Neural cell (in vitro differentiated cells): Measurements from ENCODE around the gene CCDC175. TPM values are rescaled to one million over a fixed set of nuclear protein-coding genes. Genes with fewer than 3 reads are reported as not detected.

Source experiments
- H2AFZ ChIP-seq: fragments of 200-600, 300-800 bp; sonication (generic), shearing (Covaris generic); 2 replicates; pipeline ENCODE4 v1.6.0; 2014; ENCODE audit warnings: low read depth, mild to moderate bottlenecking, antibody characterized with exemption, low read length, moderate library complexity
- H3F3A ChIP-seq: fragments of 200-600 bp; shearing (Covaris generic); 2 replicates; pipeline ENCODE4 v1.6.1; 2016; ENCODE audit warnings: mild to moderate bottlenecking, moderate library complexity, mixed read lengths, antibody characterized with exemption, low read length; ENCODE audit not compliant: insufficient read depth, poor library complexity, severe bottlenecking
- H3K27ac ChIP-seq: fragments of 200-600, 300-800 bp; sonication (generic), shearing (Covaris generic); 2 replicates; pipeline ENCODE4 v1.5.1; 2014; ENCODE audit warnings: mild to moderate bottlenecking, low read length, moderate library complexity
- H3K27me3 ChIP-seq: fragments of 300-800, 200-600 bp; sonication (generic), shearing (Covaris generic); 2 replicates; pipeline ENCODE4 v1.6.0; 2014; ENCODE audit warnings: mild to moderate bottlenecking, low read depth, low read length, moderate library complexity; ENCODE audit not compliant: insufficient read depth
- H3K36me3 ChIP-seq: fragments of 300-800, 200-600 bp; sonication (generic), shearing (Covaris generic); 2 replicates; pipeline ENCODE4 v1.5.1; 2014; ENCODE audit warnings: mild to moderate bottlenecking, antibody characterized with exemption, low read length, moderate library complexity; ENCODE audit not compliant: insufficient read depth
- H3K4me2 ChIP-seq: fragments of 300-800, 200-600 bp; sonication (generic), shearing (Covaris generic); 2 replicates; pipeline ENCODE4 v1.6.0; 2014; ENCODE audit warnings: mild to moderate bottlenecking, low read length
- H3K4me3 ChIP-seq: fragments of 300-800, 200-600 bp; sonication (generic), shearing (Covaris generic); 2 replicates; pipeline ENCODE4 v1.5.1; 2014; ENCODE audit warnings: mild to moderate bottlenecking, low read length, moderate library complexity
- H3K79me2 ChIP-seq: fragments of 200-600 bp; shearing (Covaris generic); replicated peaks from 2 replicates; pipeline ENCODE4 v1.6.0; 2014; ENCODE audit warnings: mild to moderate bottlenecking, low read length, moderate library complexity; ENCODE audit not compliant: insufficient read depth
- H3K9ac ChIP-seq: fragments of 300-800, 200-600 bp; sonication (generic), shearing (Covaris generic); 2 replicates; pipeline ENCODE4 v1.6.1; 2016; ENCODE audit warnings: mild to moderate bottlenecking, low read length, mixed read lengths
- H3K9me2 ChIP-seq: fragments of 200-600 bp; shearing (Covaris generic); 2 replicates; pipeline ENCODE4 v1.6.1; 2016; ENCODE audit warnings: mild to moderate bottlenecking, low read length, mixed read lengths; ENCODE audit not compliant: insufficient read depth
- H3K9me3 ChIP-seq: fragments of 200-600, 300-800 bp; sonication (generic), shearing (Covaris generic); 2 replicates; pipeline ENCODE4 v1.6.1; 2016; ENCODE audit warnings: mild to moderate bottlenecking, mixed run types, low read length, moderate library complexity, mixed read lengths
- H4K20me1 ChIP-seq: fragments of 200-600 bp; shearing (Covaris generic); 2 replicates; pipeline ENCODE4 v1.6.1; 2016; ENCODE audit warnings: mild to moderate bottlenecking, mixed run types; ENCODE audit not compliant: insufficient read depth
- EP300 ChIP-seq: fragments of 450-650 bp; conservative IDR thresholded peaks from 2 replicates; pipeline ENCODE4 v1.6.1; 2014; ENCODE audit warnings: antibody characterized with exemption, mild to moderate bottlenecking, moderate library complexity; ENCODE audit not compliant: poor library complexity, severe bottlenecking
- EZH2 ChIP-seq: fragments of 200-600, 300-800 bp; shearing (Covaris generic), sonication (generic); IDR thresholded peaks from 2 replicates; pipeline ENCODE4 v1.6.1; 2014; ENCODE audit warnings: antibody characterized with exemption, low read length, borderline replicate concordance, mild to moderate bottlenecking; ENCODE audit not compliant: insufficient read depth, poor library complexity, severe bottlenecking
- MXI1 ChIP-seq: fragments of 450-650 bp; conservative IDR thresholded peaks from 2 replicates; pipeline ENCODE4 v1.6.1; 2014; ENCODE audit warnings: antibody characterized with exemption, mild to moderate bottlenecking; ENCODE audit not compliant: poor library complexity, severe bottlenecking
- POLR2AphosphoS5 ChIP-seq: IDR thresholded peaks from 2 replicates; pipeline ENCODE4 v1.6.1; 2012
- RAD21 ChIP-seq: fragments of 450-650 bp; conservative IDR thresholded peaks from 2 replicates; pipeline ENCODE4 v1.6.1; 2014; ENCODE audit warnings: antibody characterized with exemption, mild to moderate bottlenecking, moderate library complexity
- SMC3 ChIP-seq: fragments of 450-650 bp; conservative IDR thresholded peaks from 2 replicates; pipeline ENCODE4 v1.6.1; 2014; ENCODE audit warnings: antibody characterized with exemption, mild to moderate bottlenecking, moderate library complexity; ENCODE audit not compliant: poor library complexity
- TAF1 ChIP-seq: IDR thresholded peaks from 2 replicates; pipeline ENCODE4 v1.6.1; 2012; ENCODE audit warnings: low read depth
- polyA plus RNA-seq: library from polyadenylated mRNA; depleted of rRNA; stranded (reverse); fragments of >200 nt; gene quantifications from 2 replicates; pipeline ENCODE4 v1.2.3, GENCODE V29; 2014
- TF ChIP-seq, protein P1 (sequence below): IDR thresholded peaks from 2 replicates; pipeline ENCODE4 v1.6.1; 2012; ENCODE audit warnings: borderline replicate concordance
- TF ChIP-seq, protein P2 (sequence below): fragments of 450-650 bp; IDR thresholded peaks from 2 replicates; pipeline ENCODE4 v1.5.1; 2014; ENCODE audit warnings: antibody characterized with exemption, mild to moderate bottlenecking, moderate library complexity; ENCODE audit not compliant: poor library complexity, severe bottlenecking

CCDC175 gene
- polyA plus RNA-seq, 1 donor from 2014 or later: 0.11 TPM

DNA sequence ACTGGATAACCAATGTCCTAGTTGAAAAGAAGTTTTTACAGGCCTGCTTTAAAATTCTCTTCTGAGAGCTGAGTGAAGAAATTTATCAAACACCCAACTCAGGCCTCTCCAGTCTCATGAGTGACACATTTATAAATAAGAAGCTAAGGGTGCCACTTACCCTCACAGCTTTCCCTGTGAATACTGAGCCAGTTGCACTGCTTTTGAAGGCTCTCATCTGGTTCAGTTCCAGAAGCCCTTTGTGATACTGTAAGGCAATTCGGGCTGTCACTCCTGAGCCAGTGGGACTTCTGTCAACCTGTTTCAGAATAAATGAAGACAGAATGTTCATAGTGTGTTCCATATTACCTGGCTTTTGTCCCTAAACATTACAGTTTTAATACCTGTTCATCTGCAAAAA, 100.9 kb downstream of the CCDC175 start:
- H3K4me3 ChIP-seq: no peak overlapping the region

DNA sequence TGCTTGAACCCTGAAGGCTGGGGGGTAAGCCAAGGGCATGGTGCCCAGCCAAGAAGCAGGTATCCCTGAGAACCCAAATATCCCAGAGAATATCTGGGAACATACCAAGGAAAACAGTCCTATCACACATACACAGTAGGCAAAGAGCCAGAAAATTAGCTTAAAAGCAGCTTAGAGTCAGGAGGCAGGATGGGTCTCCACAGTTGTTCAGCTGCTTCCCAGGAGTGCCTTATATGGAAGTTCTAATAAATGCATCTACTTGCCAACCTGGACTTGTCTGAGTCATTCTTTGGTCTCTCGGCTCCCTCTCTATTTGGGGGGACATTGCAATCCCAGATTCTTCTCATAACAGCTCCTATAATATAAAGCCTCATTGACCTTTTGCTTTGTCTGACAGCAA, 102.4 kb downstream of the CCDC175 start:
- Histone ChIP-seq H3K9me2 (no peaks in the 10 kb centered on the region), H3K9ac (no peak overlapping the region), H2AFZ (no peak overlapping the region), H3K36me3 (peaks cover 4% of the 10 kb centered on the region), H3K4me3 (no peak overlapping the region), H4K20me1 (no peaks in the 10 kb centered on the region), H3K4me2 (no peak overlapping the region), H3K27me3 (no peaks in the 10 kb centered on the region), H3K27ac (no peak overlapping the region), H3F3A (no peaks in the 10 kb centered on the region), H3K9me3 (no peaks in the 10 kb centered on the region), H3K79me2 (no peaks in the 10 kb centered on the region)
- TF ChIP-seq TAF1 (no peak), EZH2 (no peak), RAD21 (no peak), EP300 (no peak), MXI1 (no peak), POLR2AphosphoS5 (no peak), SMC3 (no peak)
- TF ChIP-seq, protein P1, sequence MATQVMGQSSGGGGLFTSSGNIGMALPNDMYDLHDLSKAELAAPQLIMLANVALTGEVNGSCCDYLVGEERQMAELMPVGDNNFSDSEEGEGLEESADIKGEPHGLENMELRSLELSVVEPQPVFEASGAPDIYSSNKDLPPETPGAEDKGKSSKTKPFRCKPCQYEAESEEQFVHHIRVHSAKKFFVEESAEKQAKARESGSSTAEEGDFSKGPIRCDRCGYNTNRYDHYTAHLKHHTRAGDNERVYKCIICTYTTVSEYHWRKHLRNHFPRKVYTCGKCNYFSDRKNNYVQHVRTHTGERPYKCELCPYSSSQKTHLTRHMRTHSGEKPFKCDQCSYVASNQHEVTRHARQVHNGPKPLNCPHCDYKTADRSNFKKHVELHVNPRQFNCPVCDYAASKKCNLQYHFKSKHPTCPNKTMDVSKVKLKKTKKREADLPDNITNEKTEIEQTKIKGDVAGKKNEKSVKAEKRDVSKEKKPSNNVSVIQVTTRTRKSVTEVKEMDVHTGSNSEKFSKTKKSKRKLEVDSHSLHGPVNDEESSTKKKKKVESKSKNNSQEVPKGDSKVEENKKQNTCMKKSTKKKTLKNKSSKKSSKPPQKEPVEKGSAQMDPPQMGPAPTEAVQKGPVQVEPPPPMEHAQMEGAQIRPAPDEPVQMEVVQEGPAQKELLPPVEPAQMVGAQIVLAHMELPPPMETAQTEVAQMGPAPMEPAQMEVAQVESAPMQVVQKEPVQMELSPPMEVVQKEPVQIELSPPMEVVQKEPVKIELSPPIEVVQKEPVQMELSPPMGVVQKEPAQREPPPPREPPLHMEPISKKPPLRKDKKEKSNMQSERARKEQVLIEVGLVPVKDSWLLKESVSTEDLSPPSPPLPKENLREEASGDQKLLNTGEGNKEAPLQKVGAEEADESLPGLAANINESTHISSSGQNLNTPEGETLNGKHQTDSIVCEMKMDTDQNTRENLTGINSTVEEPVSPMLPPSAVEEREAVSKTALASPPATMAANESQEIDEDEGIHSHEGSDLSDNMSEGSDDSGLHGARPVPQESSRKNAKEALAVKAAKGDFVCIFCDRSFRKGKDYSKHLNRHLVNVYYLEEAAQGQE: no peak
- TF ChIP-seq, protein P2, sequence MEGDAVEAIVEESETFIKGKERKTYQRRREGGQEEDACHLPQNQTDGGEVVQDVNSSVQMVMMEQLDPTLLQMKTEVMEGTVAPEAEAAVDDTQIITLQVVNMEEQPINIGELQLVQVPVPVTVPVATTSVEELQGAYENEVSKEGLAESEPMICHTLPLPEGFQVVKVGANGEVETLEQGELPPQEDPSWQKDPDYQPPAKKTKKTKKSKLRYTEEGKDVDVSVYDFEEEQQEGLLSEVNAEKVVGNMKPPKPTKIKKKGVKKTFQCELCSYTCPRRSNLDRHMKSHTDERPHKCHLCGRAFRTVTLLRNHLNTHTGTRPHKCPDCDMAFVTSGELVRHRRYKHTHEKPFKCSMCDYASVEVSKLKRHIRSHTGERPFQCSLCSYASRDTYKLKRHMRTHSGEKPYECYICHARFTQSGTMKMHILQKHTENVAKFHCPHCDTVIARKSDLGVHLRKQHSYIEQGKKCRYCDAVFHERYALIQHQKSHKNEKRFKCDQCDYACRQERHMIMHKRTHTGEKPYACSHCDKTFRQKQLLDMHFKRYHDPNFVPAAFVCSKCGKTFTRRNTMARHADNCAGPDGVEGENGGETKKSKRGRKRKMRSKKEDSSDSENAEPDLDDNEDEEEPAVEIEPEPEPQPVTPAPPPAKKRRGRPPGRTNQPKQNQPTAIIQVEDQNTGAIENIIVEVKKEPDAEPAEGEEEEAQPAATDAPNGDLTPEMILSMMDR: no peak

More for the DNA sequence above, 100.9 kb downstream of the CCDC175 start:
- H3K9me2 ChIP-seq: no peaks in the 10 kb centered on the region
- H3K27me3 ChIP-seq: no peaks in the 10 kb centered on the region
- H3K4me2 ChIP-seq: no peak overlapping the region
- H2AFZ ChIP-seq: no peak overlapping the region
- no peaks in the 10 kb centered on the region for H3K9me3 ChIP-seq
- H3K79me2 ChIP-seq: no peaks in the 10 kb centered on the region
- H3K36me3 ChIP-seq: peaks cover 4% of the 10 kb centered on the region
- H4K20me1 ChIP-seq: no peaks in the 10 kb centered on the region
- H3K27ac ChIP-seq: no peak overlapping the region
- no peak overlapping the region for H3K9ac ChIP-seq
- no peaks in the 10 kb centered on the region for H3F3A ChIP-seq
- TF ChIP-seq TAF1 (no peak), EP300 (peak; percentile 67), EZH2 (no peak), MXI1 (no peak), RAD21 (no peak), SMC3 (no peak), POLR2AphosphoS5 (peak; percentile 76)
- TF ChIP-seq, protein P1: no peak
- TF ChIP-seq, protein P2: no peak
